NCI-H2107 treated with DMSO at 0.1 percent for 48 hours (cell line): ENCODE results near the gene ADAMTS2.
"Not testable (repeated sequence)": the region's sequence is repeated elsewhere in the genome, so short reads cannot be mapped to it uniquely, and the experiment has no call there.

Experiments
- DNase-seq: peaks from one replicate; lab custom pipeline; 2025; ENCODE audit not compliant: unreplicated experiment; lab: John Stamatoyannopoulos, UW

ADAMTS2 gene

GRCh38 chr5:179326122-179326927, 18.9 kb downstream of the ADAMTS2 start:
- DNase-seq = no peak

GRCh38 chr5:179325296-179326031, 19.8 kb downstream of the ADAMTS2 start:
- DNase-seq = no peak

- no peak for DNase-seq
These were observed 20.4 kb downstream of the ADAMTS2 start for GRCh38 chr5:179324760-179325295.

GRCh38 chr5:179324316-179324715, 20.9 kb downstream of the ADAMTS2 start:
- DNase-seq = not testable (repeated sequence)

DNA sequence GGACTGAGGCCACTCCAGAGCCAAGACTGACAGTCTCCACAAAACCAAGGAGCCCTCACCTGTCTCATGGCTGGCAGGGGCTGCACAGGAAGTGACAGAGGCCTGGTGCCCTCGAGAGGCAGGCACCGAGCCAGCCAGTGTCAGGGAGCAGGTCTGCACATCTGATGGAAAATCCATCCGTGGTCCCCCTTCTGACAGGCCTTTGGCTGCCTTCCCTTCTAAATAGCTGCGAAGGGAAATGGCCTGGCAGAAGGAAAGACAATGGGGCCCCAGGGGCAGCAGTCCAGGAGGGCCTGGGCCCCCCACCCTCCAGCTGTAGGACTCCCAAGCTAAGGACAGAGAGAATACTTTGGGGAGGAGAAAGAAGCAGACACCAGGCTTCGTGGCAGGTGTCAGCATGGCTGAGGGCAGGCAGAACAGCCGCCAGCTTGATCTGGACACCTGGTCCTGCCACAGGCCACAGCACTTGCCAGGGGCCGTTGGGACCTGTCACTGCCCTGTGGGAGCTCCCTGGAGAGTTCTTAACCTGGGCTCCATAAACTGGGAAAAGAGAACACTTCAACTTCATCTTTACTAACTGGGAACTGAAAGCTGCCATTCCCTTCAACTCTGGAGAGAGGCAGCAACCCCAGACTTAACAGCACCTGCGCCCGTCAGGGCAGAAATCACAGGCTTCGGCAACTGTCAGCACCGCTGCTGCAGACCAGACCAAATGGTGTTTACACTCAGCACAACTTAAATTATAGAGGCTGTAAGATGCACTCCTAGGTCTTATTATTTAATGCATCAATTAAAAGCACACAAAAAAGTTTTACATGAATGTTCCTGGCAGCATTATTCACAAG, 22.0 kb downstream of the ADAMTS2 start:
- DNase-seq = no peak

DNA sequence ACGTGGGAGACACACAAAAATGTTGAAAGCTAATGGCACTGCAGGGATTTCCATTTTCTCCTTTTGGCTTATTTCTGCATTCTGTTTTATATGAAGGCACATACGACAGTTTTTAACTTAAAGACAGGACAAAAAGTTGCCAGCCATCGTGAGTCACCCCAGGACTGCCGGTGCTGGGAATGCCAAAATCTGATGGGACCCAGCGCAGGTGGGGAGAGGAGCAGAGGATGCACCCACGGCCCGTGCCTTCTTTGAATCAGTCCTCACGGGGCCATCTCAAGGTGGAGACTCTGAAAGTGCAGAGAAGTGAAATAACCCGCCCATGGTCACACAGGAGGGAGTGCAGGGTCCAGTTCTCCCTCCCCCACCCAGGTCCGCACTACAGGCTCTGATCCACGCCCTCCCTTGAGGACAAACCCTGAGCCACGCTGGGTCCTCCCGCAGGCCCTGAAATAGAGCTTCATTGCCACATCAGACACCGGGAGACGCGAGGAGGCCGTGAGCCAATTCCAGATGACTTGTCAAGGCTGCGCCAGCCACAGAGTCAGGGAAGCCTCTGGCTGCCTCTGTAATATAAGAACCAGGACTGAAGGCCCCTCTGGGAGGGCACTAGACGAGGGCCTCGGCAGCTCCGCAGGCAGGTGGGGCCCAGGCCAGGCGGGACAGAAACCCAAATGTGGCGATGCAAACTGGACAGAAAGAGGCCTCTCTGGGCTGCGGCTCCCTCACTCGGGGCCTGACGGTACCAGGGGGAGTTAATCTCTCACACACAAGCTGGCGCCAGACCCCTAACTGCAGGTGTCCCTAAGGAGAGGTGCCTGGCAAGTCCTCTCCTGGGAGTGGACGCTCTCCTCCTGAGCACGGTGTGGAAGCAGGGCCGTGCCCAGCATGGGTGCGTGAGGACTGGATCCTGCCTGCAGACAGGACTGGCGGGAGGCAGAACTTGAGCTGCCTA, 22.9 kb downstream of the ADAMTS2 start:
- no peak for DNase-seq

- no peak for DNase-seq
These were observed 23.9 kb downstream of the ADAMTS2 start for GRCh38 chr5:179321206-179321987.

GRCh38 chr5:179319741-179320281, 25.4 kb downstream of the ADAMTS2 start:
- no peak for DNase-seq

DNA sequence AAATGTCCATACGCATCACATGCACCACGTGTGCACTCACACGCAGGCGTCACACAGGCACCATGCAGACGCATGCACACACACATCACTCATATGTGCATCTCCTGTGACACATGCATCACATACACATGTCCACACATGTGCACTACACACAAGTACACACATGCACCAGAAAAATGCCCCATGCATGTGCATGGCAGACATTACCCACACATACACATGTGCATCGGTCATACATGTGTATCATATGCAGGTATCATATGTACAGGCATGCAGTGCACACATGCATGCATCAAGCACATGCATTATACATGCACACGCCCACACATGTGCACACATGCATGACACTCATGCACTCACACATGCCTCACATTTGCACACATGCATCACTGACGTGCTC, 26.1 kb downstream of the ADAMTS2 start:
- no peak for DNase-seq

- no peak for DNase-seq
These were observed 26.9 kb downstream of the ADAMTS2 start for GRCh38 chr5:179318221-179318955.

DNA sequence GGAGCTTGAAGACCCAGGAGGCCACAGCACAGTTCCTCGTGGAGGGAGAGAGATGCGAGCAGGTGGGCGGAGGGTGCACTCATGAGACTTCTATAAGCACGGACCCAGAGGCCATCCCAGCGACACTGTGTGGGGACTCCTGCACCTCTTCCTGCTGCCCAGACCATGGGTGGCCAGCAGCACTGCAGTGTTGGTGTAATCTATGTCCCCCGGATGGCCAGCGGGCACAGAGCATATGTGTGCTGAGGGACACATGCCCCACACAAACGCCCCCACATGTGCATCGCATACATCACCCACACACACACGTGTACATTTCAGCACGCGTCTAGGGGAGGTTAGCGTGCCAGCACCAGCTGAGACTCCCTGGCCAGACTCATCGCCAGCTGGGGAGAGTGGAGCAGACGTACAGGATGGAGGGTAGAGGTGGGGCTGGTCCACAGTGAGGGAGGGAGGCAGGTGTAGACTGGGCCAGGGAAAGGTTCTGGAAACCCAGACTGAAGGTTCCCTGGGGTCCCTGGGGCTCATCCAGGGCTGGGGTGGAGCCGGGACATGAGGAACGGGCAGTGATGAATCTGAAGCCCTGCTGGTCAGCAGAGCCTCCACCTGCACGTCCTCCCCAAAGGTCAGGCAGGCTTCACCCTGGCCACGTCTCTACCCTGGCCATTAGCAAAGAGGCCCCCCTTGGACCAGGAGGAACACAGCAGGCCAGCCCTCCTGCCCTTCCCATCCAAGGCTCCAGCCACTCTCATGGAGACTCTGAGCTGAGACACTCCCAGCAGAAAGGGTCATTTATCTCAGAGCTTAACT, 27.6 kb downstream of the ADAMTS2 start:
- DNase-seq = no peak

DNA sequence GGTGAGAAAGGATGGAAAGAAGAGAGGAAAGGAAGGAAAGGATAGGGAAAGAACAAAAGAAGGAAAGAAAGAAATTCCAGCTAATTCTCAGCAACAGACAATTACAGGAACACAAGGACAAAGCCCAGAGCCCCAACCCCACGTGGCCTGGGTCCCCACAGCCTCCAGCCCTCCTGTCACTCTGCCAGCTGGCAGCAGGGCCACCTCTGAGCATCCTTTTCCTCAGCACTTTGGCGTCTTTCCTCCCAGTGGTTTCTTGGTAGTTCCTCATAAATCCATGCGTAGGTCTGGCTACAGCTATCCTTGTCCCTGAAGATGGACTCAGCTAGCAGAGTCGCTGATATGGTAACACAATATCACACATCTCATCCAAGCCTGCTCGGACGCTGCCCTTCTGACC, 28.3 kb downstream of the ADAMTS2 start:
- no peak for DNase-seq

GRCh38 chr5:179316111-179316551, 29.1 kb downstream of the ADAMTS2 start:
- DNase-seq = no peak

- no peak for DNase-seq
These were observed 29.8 kb downstream of the ADAMTS2 start for GRCh38 chr5:179315356-179315890.

DNA sequence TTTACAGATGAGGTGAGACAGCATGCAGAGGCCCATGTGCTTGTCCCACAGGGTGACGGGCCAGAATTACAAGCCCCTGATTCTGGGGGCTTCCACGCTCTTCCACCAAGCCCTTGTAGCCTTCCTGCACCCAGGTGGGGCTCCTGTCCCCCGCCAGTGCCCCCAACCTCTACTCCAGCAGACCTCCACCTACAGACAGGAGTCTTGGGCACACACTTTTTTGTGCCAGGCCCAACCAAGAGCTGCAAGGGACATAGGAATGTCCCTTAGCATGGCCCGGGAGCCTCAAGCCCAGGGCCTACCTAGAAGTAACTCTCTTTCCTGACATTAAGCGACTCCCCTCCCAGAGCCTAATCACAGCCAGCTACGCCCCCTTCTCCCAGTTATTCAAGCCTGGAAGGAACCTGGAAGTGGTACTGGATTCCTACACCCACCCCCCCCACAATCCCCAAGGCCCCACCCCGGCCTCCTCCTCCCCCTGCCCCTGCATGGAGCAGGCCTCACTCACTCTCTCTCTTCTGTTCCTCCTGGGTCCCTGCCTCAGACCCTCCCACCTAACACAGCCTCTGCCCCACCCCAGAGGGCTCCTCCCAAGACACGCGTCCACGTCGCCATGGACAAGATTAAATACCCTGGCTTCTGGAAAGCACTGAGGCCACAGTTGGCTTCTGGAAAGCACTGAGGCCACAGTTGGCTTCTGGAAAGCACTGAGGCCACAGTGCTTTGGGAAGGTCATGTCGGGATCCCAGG, 30.5 kb downstream of the ADAMTS2 start:
- no peak for DNase-seq

DNA sequence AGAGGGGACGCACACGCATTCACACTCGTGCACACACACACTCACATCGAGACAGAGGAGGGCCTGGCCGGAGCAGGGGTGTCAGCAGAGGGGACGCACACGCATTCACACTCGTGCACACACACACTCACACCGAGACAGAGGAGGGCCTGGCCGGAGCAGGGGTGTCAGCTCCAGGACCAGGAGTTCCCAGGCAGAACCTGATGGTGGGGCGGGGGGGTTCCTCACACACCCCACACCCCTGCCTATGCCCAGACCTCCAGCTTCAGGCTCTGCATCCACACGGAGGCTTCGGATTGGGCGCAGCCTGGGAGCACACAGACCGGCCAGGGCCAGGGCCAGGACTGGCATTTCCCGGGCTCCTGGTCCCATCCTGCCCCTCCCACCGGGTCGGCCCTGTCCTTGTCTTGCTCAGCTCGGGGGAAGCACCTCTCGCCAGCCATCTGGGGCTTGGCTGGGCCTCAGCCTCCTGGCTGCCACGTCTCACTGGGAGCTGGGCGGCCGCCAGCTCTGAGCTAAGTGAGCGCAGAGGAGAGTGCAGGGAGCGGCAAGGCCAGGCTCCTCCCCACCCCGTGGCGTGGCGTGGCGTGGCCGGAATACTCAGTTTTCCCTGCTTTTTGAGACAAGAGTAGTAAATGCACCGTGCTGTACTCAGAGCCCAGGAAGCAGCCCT, 31.3 kb downstream of the ADAMTS2 start:
- no peak for DNase-seq
